Measurements from ENCODE around the gene RPN2.

Gene RPN2

GRCh38 chr20:37193821-37194220 is 14.7 kb downstream of the RPN2 start:
- Histone ChIP-seq H3K9me3 (ENCODE audit: control insufficient read depth, insufficient read depth, low read length) (no peaks in the 10 kb centered on the region), H3K36me3 (ENCODE audit: insufficient read depth, low read length) (peaks cover 7% of the 10 kb centered on the region; the same call in 1 of the 2 replicates), H3K9ac (ENCODE audit: low read depth, low read length) (no peak overlapping the region), H3K4me1 (ENCODE audit: insufficient read depth, low read length) (peaks cover 8% of the 10 kb centered on the region; the same call in 1 of the 2 replicates)

- H3K36me3 ChIP-seq (ENCODE audit: insufficient read depth, low read length), result peaks cover 12% of the 10 kb centered on the region; the same call in 1 of the 2 replicates
- H3K9me3 ChIP-seq (ENCODE audit: control insufficient read depth, insufficient read depth, low read length), result no peaks in the 10 kb centered on the region
- H3K9ac ChIP-seq (ENCODE audit: low read depth, low read length), result no peak overlapping the region
- peaks cover 8% of the 10 kb centered on the region; the same call in 1 of the 2 replicates for H3K4me1 ChIP-seq (ENCODE audit: insufficient read depth, low read length)
Observed at GRCh38 chr20:37194621-37195417, 15.7 kb downstream of the RPN2 start.

GRCh38 chr20:37198932-37199660 is 20.0 kb downstream of the RPN2 start:
- Histone ChIP-seq H3K9ac (ENCODE audit: low read depth, low read length) (no peak overlapping the region), H3K36me3 (ENCODE audit: insufficient read depth, low read length) (peaks cover 30% of the 10 kb centered on the region), H3K4me1 (ENCODE audit: insufficient read depth, low read length) (peaks cover 16% of the 10 kb centered on the region), H3K9me3 (ENCODE audit: control insufficient read depth, insufficient read depth, low read length) (no peaks in the 10 kb centered on the region)

- Histone ChIP-seq H3K9ac (ENCODE audit: low read depth, low read length) (no peak overlapping the region), H3K4me1 (ENCODE audit: insufficient read depth, low read length) (peaks cover 9% of the 10 kb centered on the region), H3K36me3 (ENCODE audit: insufficient read depth, low read length) (peaks cover 41% of the 10 kb centered on the region)
Observed at GRCh38 chr20:37200376-37200775, 21.2 kb downstream of the RPN2 start.

GRCh38 chr20:37200926-37201826 is 22.0 kb downstream of the RPN2 start:
- Histone ChIP-seq H3K36me3 (ENCODE audit: insufficient read depth, low read length) (peaks cover 41% of the 10 kb centered on the region), H3K9ac (ENCODE audit: low read depth, low read length) (no peak overlapping the region), H3K9me3 (ENCODE audit: control insufficient read depth, insufficient read depth, low read length) (no peaks in the 10 kb centered on the region)

More at GRCh38 chr20:37200376-37200775, 21.2 kb downstream of the RPN2 start:
- H3K9me3 ChIP-seq (ENCODE audit: control insufficient read depth, insufficient read depth, low read length), result no peaks in the 10 kb centered on the region

GRCh38 chr20:37201827-37202162 is 22.7 kb downstream of the RPN2 start:
- Histone ChIP-seq H3K36me3 (ENCODE audit: insufficient read depth, low read length) (peaks cover 41% of the 10 kb centered on the region), H3K4me1 (ENCODE audit: insufficient read depth, low read length) (peaks cover 8% of the 10 kb centered on the region), H3K9ac (ENCODE audit: low read depth, low read length) (no peak overlapping the region), H3K9me3 (ENCODE audit: control insufficient read depth, insufficient read depth, low read length) (no peaks in the 10 kb centered on the region)

More at GRCh38 chr20:37200926-37201826, 22.0 kb downstream of the RPN2 start:
- H3K4me1 ChIP-seq (ENCODE audit: insufficient read depth, low read length), result peaks cover 8% of the 10 kb centered on the region

GRCh38 chr20:37202267-37202943 is 23.3 kb downstream of the RPN2 start:
- Histone ChIP-seq H3K9ac (ENCODE audit: low read depth, low read length) (no peak overlapping the region), H3K36me3 (ENCODE audit: insufficient read depth, low read length) (peaks cover 46% of the 10 kb centered on the region), H3K4me1 (ENCODE audit: insufficient read depth, low read length) (peaks cover 8% of the 10 kb centered on the region), H3K9me3 (ENCODE audit: control insufficient read depth, insufficient read depth, low read length) (no peaks in the 10 kb centered on the region)

GRCh38 chr20:37204056-37204455 is 24.9 kb downstream of the RPN2 start:
- Histone ChIP-seq H3K36me3 (ENCODE audit: insufficient read depth, low read length) (peaks cover 51% of the 10 kb centered on the region), H3K4me1 (ENCODE audit: insufficient read depth, low read length) (peaks cover 8% of the 10 kb centered on the region), H3K9ac (ENCODE audit: low read depth, low read length) (no peak overlapping the region), H3K9me3 (ENCODE audit: control insufficient read depth, insufficient read depth, low read length) (no peaks in the 10 kb centered on the region)

GRCh38 chr20:37205130-37205529 is 26.0 kb downstream of the RPN2 start:
- peaks cover 59% of the 10 kb centered on the region for H3K36me3 ChIP-seq (ENCODE audit: insufficient read depth, low read length)
- H3K9ac ChIP-seq (ENCODE audit: low read depth, low read length), result no peak overlapping the region
- peaks cover 8% of the 10 kb centered on the region for H3K4me1 ChIP-seq (ENCODE audit: insufficient read depth, low read length)
- no peaks in the 10 kb centered on the region for H3K9me3 ChIP-seq (ENCODE audit: control insufficient read depth, insufficient read depth, low read length)

GRCh38 chr20:37205794-37206193 is 26.7 kb downstream of the RPN2 start:
- H3K9me3 ChIP-seq (ENCODE audit: control insufficient read depth, insufficient read depth, low read length), result no peaks in the 10 kb centered on the region
- H3K36me3 ChIP-seq (ENCODE audit: insufficient read depth, low read length), result peaks cover 54% of the 10 kb centered on the region
- H3K9ac ChIP-seq (ENCODE audit: low read depth, low read length), result no peak overlapping the region

GRCh38 chr20:37207171-37207570 is 28.0 kb downstream of the RPN2 start:
- Histone ChIP-seq H3K9me3 (ENCODE audit: control insufficient read depth, insufficient read depth, low read length) (no peaks in the 10 kb centered on the region), H3K4me1 (ENCODE audit: insufficient read depth, low read length) (peaks cover under 1% of the 10 kb centered on the region; the same call in 1 of the 2 replicates), H3K9ac (ENCODE audit: low read depth, low read length) (no peak overlapping the region), H3K36me3 (ENCODE audit: insufficient read depth, low read length) (peaks cover 55% of the 10 kb centered on the region)

More at GRCh38 chr20:37205794-37206193, 26.7 kb downstream of the RPN2 start:
- H3K4me1 ChIP-seq (ENCODE audit: insufficient read depth, low read length), result peaks cover 8% of the 10 kb centered on the region

- Histone ChIP-seq H3K9me3 (ENCODE audit: control insufficient read depth, insufficient read depth, low read length) (no peaks in the 10 kb centered on the region), H3K9ac (ENCODE audit: low read depth, low read length) (no peak overlapping the region), H3K36me3 (ENCODE audit: insufficient read depth, low read length) (peaks cover 48% of the 10 kb centered on the region), H3K4me1 (ENCODE audit: insufficient read depth, low read length) (no peaks in the 10 kb centered on the region)
Observed at GRCh38 chr20:37209193-37209592, 30.1 kb downstream of the RPN2 start.

GRCh38 chr20:37209661-37210314 is 30.7 kb downstream of the RPN2 start:
- Histone ChIP-seq H3K9ac (ENCODE audit: low read depth, low read length) (no peak overlapping the region), H3K4me1 (ENCODE audit: insufficient read depth, low read length) (no peaks in the 10 kb centered on the region), H3K36me3 (ENCODE audit: insufficient read depth, low read length) (peaks cover 42% of the 10 kb centered on the region), H3K9me3 (ENCODE audit: control insufficient read depth, insufficient read depth, low read length) (no peaks in the 10 kb centered on the region)
